Measurements from ENCODE around the gene GSTA4.

The GSTA4 gene, protein sequence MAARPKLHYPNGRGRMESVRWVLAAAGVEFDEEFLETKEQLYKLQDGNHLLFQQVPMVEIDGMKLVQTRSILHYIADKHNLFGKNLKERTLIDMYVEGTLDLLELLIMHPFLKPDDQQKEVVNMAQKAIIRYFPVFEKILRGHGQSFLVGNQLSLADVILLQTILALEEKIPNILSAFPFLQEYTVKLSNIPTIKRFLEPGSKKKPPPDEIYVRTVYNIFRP

DNA sequence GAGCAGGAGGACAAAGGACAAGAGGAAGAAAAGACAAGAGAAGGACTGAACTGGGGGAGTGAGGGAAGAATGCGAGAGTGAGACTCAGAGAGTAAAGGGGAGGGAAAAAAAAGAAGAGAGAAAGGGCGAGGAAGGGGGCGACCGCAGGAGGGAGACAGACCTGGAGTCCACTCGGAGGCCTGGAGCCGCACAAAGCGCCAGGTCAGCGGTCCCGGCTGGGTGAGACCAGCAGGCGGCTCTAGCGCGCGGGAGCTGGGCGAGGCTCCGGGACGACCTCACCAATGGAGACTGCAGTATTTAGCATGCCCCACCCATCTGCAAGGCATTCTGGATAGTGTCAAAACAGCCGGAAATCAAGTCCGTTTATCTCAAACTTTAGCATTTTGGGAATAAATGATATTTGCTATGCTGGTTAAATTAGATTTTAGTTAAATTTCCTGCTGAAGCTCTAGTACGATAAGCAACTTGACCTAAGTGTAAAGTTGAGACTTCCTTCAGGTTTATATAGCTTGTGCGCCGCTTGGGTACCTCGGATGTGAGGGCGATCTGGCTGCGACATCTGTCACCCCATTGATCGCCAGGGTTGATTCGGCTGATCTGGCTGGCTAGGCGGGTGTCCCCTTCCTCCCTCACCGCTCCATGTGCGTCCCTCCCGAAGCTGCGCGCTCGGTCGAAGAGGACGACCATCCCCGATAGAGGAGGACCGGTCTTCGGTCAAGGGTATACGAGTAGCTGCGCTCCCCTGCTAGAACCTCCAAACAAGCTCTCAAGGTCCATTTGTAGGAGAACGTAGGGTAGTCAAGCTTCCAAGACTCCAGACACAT lies at the start of gene GSTA4:
Gene GSTA4, minus strand, starts transcription at position 196 of the 824 bp plus-strand sequence. CDS start 1,041 bp downstream, outside the sequence.
- DNase-seq (ENCODE audit: low read depth): peak; percentile 93

DNA sequence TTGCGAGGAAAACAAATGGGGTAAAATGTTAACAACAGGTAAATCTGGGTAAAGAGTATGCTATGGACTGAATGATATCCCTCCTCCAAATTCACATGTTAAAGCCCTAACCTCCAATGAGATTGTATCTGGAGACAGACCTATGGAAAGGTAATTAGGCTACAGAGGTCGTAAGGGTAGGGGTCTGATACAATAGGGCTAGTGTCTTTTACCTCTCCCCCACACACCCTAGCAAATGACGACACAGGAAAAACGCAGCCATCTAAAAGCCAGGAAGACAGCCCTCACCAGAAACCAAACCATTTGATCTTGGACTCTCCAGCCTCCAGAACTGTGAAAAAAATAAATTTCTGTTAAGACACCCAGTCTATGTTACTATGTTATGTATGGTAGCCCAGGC lies 49.5 kb upstream of the GSTA4 start:
- no peak for DNase-seq (ENCODE audit: low read depth)

DNA sequence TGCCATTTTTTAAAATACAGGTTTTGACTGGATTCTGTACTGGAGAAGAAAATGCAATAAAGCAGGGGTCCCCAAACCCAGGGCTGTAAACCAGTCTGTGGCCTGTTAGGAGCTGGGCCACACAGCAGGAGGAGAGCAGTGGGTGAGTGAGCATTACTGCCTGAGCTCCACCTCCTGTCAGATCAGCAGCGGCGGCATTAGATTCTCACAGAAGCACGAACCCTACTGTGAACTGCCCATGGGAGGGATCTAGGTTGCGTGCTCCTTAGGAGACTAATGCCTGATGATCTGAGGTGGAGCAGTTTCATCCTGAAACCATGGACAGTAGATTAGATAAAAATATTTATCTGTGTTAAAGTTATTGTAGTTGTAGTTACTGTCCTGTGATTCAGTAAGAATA lies 49.0 kb upstream of the GSTA4 start:
- no peak for DNase-seq (ENCODE audit: low read depth)

DNA sequence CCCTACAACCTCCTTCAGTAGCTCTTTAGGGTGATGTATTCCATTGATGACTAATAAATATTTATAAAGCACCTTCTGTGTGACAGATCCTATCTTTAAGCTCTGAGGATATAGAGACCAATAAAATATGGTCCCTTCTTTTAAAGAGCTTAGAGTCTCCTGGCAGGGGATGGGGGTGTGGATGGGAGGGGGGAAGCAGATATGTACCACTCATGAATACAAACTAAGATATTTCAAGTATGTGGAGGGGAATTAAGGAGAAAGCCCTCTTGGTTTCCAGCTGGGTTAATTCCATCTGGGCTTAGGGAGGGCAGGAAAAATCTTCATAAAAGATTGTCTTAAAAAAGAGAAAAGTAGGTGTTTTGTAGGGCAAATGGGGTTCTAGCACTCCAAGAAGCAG lies 48.5 kb upstream of the GSTA4 start:
- DNase-seq (ENCODE audit: low read depth): no peak

DNA sequence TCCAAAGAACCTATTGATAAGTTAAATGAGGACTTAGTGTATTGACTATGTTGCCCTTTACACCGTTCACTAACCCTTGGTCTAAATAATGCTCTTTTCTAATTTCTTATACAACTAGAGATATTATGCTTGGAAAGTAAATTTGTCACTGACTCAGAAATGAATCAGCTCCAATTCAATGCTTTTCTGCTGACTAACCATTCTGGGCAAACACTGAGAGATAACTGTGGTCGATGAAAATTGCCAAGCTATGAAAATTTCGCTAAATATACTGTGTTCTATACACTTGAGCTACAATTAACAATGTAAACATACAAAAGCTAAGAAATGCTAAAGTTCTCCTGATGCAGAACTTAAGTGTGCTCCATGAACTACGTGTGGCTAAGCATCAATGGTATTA lies 47.0 kb upstream of the GSTA4 start:
- DNase-seq (ENCODE audit: low read depth): no peak

DNA sequence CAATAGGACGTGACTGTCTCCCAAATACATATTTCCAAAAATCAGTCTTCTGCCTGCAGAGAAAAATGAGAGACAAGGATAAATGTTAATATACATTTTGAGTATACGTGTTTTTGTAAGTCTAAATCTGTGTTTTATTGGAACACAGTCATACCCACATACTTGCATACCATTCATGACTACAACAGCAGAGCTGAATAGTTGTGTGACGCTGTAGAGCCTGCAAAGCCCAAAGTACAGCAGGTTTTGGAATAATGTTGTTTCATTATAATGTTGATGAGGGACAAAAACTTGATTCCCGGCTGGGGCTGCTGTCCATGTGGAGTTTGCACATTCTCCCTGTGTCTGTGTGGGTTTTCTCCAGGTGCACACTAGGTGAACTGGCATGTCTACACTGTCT lies 46.3 kb upstream of the GSTA4 start:
- no peak for DNase-seq (ENCODE audit: low read depth)

DNA sequence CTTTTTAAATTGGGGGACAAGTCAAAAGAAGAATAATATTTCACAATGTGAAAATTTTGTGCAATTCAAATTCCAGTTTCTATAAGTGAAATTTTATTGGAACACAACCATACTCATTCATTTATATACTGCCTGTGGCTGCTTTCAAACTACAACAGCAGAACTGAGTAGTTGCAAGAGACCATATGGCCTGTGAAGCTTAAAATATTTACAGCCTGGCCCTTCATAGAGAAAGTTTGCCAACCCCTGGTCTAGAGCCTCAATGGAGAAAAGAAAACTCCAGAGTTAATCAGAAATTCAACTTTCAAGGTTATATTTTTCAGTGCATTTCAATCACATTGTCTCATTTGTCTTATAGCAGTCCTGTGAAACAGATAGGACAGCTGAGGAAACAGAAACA lies 43.5 kb upstream of the GSTA4 start:
- DNase-seq (ENCODE audit: low read depth): no peak

DNA sequence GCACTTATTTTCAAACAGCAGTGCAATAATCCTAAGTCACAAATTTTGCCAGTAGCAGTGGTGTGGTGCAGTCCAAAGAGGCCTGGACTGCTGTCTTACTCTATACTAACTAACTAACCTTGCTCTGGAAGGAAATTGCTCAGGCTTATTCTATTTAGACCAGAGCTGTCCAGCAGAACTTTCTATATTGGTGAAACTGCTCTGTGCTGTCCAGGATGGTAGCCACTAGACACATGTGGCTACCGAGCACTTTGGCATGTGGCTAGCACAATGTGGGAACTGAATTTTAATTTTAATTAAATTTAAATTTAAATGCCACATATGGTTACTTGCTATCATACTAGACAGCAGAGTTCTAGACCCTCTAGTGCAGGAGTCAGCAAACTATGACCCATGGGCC lies 43.1 kb upstream of the GSTA4 start:
- DNase-seq (ENCODE audit: low read depth): no peak

DNA sequence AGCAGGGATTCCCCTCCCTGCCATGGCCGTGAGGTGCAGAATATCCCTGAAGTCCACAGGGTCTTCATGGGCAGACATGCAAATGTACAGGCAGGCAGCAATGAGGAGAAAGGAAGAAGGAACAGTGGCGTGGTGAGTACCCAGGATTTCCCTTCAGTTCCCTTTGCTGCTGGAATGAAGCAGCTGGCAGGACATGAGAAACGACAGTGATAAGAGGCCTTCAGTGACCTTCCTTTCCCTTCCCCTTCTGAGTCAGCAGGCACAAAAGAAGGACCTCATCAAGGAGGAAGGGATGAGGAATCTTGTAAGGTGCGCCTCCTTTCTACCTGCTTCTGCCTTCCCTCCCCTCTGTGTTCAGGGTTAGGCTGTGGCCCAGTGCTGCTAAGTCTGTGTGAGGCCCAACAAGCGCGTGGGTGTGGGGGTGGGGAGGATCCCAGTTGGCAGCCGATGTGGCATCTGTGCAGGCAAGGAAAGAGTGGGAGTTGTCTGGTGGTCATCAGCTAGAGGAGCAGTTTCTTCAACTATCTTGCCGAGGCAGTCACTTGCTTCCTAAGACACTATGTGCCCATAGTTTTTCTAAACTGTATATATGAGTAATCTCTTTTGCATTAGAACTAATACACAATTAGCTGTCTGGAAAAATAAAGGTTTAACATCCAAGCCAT lies 40.6 kb upstream of the GSTA4 start:
- DNase-seq (ENCODE audit: low read depth): no peak

DNA sequence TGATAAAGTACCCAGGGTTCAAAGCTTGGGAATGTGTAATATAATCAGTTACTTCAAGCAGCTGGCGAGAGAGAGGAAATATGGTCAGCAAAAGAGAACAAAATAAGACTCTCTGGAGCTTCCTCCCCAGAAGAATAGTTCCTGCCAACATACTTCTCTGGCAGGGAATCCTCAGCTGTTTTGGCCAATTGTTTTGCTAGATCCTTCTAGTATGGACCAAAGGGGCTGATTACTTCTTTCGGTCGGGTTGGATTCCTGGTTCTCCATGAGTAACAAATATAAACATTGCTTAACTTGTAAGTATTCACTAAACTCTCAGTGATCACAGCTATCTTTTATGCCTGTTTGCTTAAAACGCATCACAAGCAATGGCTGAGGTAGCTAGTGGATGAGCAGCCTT lies 38.7 kb upstream of the GSTA4 start:
- no peak for DNase-seq (ENCODE audit: low read depth)

DNA sequence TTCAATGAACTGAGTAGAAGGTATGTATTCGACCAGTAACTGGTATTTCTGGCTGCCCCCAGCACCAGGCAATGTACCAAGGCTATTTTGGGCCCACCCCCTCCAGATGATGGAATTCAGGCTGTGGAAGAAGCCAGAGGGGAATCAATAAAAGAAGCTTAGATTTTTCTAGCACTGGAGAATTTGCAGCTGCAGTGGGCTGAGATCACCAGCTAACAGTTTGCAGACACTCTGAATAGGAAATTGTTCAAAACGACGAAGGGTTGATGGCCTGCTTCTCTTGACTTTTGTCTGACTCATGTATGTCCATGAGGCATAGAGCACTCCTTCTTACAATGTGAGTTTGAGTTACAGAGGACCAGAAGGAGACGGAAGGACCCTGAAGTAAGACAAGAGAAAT lies 37.8 kb upstream of the GSTA4 start:
- DNase-seq (ENCODE audit: low read depth): no peak

DNA sequence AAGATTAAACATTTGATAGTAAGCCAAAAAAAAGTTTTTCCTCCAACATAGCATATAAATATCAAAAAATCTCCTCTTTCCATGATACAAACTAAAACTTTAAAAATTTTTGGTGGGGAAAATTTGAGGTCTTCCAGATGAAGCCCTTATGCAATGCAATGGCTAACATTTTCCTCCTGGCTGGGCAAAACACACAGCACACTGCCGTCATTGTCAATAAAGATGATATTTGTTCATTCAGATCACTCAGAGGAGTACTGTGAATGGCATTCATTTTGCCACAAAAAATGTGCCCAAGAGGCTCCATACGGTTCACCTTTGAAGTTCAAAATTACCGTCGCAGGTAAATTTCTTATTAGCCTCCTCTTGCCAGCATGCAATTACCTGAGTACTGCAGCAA lies 36.2 kb upstream of the GSTA4 start:
- DNase-seq (ENCODE audit: low read depth): no peak

DNA sequence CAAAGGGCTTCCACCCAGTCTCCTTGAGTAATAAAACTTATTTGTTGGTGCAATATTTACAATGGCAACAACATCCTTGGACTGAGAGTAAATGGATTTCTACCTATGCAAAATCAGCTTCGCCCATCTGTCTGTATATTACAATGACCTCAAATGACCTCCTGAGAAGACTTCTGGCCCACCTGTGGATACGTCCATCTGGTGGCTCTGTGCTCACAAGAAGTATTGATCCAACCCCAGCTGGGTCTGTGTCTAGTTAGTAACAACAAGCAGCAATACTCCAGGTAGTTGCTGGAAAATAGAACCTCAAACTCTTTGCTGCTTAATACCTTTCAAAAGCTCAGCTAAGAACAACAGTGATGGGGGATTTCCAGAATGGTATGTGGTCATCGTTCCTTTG lies 34.7 kb upstream of the GSTA4 start:
- no peak for DNase-seq (ENCODE audit: low read depth)

DNA sequence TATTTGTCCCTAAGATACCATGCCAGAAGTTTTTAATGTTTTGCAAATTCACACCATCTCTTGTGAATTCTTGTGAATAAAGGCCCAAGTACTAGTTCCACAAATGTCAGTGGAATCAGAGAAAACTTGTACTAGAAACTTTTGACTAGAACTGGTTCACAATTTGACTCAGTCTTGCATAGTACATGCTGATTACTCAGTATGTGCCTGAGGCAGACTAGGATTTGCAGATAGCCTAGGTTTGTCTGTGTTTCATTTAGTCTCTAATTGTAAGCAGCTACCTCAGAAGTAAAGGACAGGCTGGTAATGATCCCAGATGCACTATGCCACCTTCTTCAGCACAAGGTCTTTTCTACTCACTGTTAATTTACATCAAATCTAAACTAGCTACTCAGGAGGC lies 34.2 kb upstream of the GSTA4 start:
- no peak for DNase-seq (ENCODE audit: low read depth)

DNA sequence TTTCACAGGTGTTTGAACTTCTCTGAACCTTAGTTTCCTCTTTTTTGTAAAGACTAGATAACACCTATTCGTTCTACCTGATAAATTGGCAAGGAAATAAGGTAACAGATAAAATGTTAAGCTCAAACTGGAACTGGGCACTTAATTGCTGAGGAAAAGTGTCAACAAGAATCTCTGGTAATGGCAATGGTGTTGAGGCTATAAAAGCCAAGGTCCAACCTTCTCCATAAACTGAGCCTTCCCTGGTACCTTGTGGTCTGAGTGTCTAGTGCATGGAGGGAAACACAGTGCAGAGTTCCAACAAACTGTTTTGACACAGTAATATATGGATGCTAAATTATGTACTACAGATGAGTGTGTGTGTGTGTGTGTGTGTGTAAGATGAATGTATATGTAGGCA lies 33.4 kb upstream of the GSTA4 start:
- no peak for DNase-seq (ENCODE audit: low read depth)

DNA sequence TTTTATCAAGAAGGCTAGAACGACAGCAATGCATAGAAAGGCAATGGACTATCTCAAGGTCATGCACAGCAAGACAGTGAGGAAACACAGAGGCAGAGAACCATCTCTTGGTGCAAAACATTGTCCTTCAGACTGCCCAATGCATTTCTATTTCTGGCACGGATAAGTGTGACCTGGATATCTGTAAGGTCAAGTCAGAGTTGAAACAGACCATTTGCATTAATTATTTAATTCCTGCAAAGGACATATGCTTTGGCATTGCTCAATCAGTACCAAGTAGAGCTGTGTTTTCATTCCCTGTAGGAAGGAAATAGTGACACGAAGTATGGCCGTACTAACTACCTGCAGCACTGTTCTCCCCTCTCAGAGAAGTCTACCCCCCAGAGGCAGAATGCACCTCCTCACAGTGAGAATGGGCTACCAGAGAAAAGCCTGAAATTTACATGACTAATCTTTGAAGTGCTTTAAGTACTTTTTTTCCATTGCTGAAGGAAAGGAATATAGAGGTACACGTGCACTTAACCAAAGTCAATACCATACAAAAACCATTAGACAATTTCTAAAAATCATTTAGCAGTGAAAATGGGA lies 32.1 kb upstream of the GSTA4 start:
- DNase-seq (ENCODE audit: low read depth): no peak

DNA sequence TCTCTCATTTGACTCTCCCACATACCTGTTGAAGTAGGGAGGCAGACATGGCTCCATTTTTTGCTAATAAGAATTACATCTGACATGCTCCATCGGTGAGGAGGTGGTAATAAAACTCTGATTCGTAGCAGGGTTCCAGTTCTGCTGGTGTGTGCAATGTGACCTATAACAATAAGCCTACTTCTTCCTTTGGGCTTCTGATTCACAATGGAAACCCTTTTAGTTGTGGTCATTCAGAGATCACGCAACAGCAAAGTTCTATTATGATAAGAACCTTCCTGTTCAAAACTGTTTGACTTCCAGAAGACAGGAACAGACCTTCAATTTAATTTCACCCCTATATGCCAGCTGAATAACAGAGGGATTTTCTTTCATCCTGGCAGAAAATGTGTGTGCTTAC lies 31.4 kb upstream of the GSTA4 start:
- DNase-seq (ENCODE audit: low read depth): no peak

DNA sequence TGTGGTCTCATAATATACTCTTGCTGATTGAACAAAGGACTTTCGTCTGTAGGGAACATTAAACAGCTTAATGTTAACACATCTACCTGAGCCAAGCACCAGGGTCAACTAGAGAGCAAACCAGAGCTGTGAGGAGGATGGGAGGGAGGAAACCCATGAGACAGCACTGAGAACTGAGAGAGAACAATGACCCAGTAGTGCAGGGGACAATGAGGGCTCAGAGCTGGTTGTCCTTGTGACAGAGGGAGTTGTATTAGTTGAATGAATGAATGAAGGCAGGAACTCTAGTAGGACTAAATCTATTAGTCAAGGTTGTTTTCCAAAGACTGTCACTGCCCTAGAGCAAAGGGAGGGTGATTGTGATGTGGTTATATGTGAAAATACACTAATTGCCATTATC lies 28.2 kb upstream of the GSTA4 start:
- DNase-seq (ENCODE audit: low read depth): no peak

DNA sequence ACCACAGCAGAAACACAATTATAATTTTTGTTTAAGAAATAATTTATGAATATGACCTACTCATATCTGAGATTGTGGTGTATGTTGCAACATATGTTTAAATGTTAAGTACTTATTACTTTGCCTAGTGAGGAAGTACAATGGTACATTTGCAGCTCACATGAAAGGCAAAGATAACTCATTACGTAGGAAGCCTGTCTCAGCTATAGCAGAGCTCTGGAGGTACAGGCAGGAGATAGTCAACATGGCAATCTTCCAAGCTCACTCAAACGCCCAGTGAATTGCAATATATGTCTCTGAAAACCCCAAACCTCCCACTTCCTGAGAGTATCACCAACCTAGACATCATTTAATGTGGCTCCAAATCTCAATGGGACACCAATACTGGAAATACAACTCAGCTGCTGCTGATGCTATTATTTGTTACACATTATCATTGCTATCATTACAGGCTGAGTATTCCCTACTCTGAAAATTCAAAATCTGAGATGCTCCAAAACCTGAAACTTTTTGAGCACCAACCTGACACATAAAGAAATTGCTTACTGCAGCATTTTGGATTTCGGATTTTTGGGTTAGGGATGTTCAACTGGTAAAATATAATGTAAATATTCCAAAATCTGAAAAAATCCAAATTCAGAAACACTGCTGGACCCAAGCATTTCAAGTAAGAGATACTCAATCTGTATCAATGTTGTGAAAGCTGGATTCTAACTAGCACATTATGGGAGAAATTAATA lies 25.1 kb upstream of the GSTA4 start:
- DNase-seq (ENCODE audit: low read depth): peak; percentile 35

DNA sequence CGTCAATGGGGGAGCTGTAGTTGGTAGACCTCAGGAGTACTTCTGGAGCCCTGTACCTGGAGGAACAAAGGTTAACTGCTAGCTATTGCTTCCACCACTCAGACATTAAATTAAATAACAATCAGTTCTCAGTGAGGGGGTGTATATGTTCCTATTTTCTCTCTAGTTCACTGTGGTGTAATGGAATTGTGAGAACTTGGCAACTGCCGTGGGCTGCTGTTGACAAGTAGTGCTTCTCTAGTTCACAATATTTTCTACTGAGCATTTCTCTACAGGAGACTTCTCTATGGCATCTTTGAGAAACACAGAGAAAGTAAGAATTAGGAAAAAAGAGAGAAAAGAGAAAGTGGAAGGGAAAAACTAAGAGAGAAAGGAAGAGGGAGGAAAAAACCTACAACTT lies 23.4 kb upstream of the GSTA4 start:
- DNase-seq (ENCODE audit: low read depth): no peak

DNA sequence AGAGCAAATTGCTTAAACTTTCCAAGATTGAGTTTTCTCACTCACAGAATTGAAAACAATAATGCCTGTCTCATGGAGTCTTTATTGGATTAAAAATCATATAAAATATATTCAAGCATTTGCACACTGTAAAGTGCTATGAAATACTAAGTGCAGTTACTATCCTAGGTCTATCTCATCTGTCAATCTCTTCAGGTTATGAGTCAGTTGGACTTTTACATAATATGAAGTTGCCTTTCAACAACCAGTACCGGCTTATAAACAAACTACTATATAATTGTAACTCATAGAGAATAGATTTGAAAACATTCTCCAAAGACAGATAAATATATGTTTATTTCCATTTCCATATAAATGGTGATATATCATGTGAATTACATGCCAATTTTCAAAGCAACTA lies 20.4 kb upstream of the GSTA4 start:
- DNase-seq (ENCODE audit: low read depth): no peak

DNA sequence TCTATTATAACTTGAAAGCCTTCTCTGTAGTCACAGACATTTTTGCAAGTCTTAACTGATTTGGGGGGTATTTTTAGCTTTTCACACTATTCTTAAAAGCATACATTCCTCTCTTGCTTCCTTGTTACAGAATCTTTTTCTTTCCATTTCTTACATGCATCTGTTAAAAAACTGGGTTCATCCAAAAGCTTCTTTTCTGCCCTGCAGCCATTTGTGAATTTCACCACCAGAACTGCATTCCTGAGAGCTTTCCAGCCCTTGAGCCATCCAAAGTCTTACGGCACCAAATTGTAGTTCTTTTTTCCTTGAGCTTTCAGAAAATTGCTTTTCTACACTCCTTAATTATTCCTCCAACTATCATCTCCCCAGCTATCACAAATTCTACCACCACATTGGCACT lies 19.7 kb upstream of the GSTA4 start:
- DNase-seq (ENCODE audit: low read depth): no peak
